H9 (cell line): ENCODE data around the gene ARHGAP15. TPM values are rescaled to one million over a fixed set of nuclear protein-coding genes. Genes with fewer than 3 reads are reported as not detected.

Experiments used
- DNase-seq: peaks from one replicate; pipeline ENCODE4 v3.0.0-alpha.2; 2017
- H2AFZ ChIP-seq: one replicate; pipeline ENCODE4 v1.6.1; 2013; ENCODE audit warnings: mild to moderate bottlenecking, low read length, control low read depth, moderate library complexity
- H2AK5ac ChIP-seq: 2 replicates; pipeline ENCODE4 v1.6.1; 2013; ENCODE audit warnings: low read length, control low read depth, mixed read lengths; ENCODE audit not compliant: insufficient read length
- H2BK120ac ChIP-seq: one replicate; pipeline ENCODE4 v1.6.1; 2013; ENCODE audit warnings: low read depth, mild to moderate bottlenecking, low read length, control low read depth, inconsistent platforms; ENCODE audit not compliant: poor library complexity, severe bottlenecking
- H2BK12ac ChIP-seq: 2 replicates; pipeline ENCODE4 v1.6.1; 2013; ENCODE audit warnings: low read length, control low read depth, mixed read lengths, low read depth; ENCODE audit not compliant: insufficient read length
- H2BK15ac ChIP-seq: 2 replicates; pipeline ENCODE4 v1.6.1; 2013; ENCODE audit warnings: low read depth, low read length, control low read depth
- H2BK20ac ChIP-seq: one replicate; pipeline ENCODE4 v1.6.1; 2013; ENCODE audit warnings: low read depth, mild to moderate bottlenecking, low read length, control low read depth, inconsistent platforms; ENCODE audit not compliant: poor library complexity, severe bottlenecking
- H2BK5ac ChIP-seq: 2 replicates; pipeline ENCODE4 v1.6.1; 2013; ENCODE audit warnings: low read length, control low read depth, mixed read lengths; ENCODE audit not compliant: insufficient read length
- H3K14ac ChIP-seq: 2 replicates; pipeline ENCODE4 v1.6.1; 2013; ENCODE audit warnings: low read length, control low read depth; ENCODE audit not compliant: insufficient read depth
- H3K18ac ChIP-seq: 2 replicates; pipeline ENCODE4 v1.6.1; 2013; ENCODE audit warnings: low read depth, mild to moderate bottlenecking, mixed read lengths, low read length, control low read depth; ENCODE audit not compliant: insufficient read length
- H3K23ac ChIP-seq: 2 replicates; pipeline ENCODE4 v1.6.1; 2013; ENCODE audit warnings: low read length, control low read depth, mixed read lengths, low read depth; ENCODE audit not compliant: insufficient read length
- H3K23me2 ChIP-seq: 2 replicates; pipeline ENCODE4 v1.6.1; 2013; ENCODE audit warnings: low read depth, mild to moderate bottlenecking, mixed read lengths, low read length, control low read depth; ENCODE audit not compliant: insufficient read length, poor library complexity, severe bottlenecking
- H3K27ac ChIP-seq: 2 replicates; pipeline ENCODE4 v1.5.1; 2013; ENCODE audit warnings: low read length, control low read depth, mixed read lengths, low read depth; ENCODE audit not compliant: insufficient read length
- H3K27me3 ChIP-seq: 2 replicates; pipeline ENCODE4 v1.6.1; 2013; ENCODE audit warnings: low read length, control low read depth, inconsistent platforms; ENCODE audit not compliant: insufficient read depth
- H3K4ac ChIP-seq: 2 replicates; pipeline ENCODE4 v1.6.1; 2013; ENCODE audit warnings: low read depth, mild to moderate bottlenecking, control low read depth, inconsistent platforms, low read length, moderate library complexity
- H3K4me1 ChIP-seq: 2 replicates; pipeline ENCODE4 v1.6.1; 2013; ENCODE audit warnings: low read length, control low read depth, inconsistent platforms; ENCODE audit not compliant: insufficient read depth
- H3K4me2 ChIP-seq: 2 replicates; pipeline ENCODE4 v1.6.1; 2013; ENCODE audit warnings: low read length, control low read depth, mixed read lengths; ENCODE audit not compliant: insufficient read length, insufficient read depth
- H3K56ac ChIP-seq: 2 replicates; pipeline ENCODE4 v1.6.1; 2013; ENCODE audit warnings: low read depth, mild to moderate bottlenecking, mixed read lengths, low read length, control low read depth; ENCODE audit not compliant: insufficient read length
- H3K79me1 ChIP-seq: 2 replicates; pipeline ENCODE4 v1.6.1; 2013; ENCODE audit warnings: low read depth, mild to moderate bottlenecking, moderate library complexity, low read length, control low read depth, inconsistent platforms; ENCODE audit not compliant: insufficient read depth, poor library complexity, severe bottlenecking
- H3K79me2 ChIP-seq: 2 replicates; pipeline ENCODE4 v1.6.1; 2013; ENCODE audit warnings: low read length, control low read depth, inconsistent platforms; ENCODE audit not compliant: insufficient read depth
- H3K9ac ChIP-seq: 2 replicates; pipeline ENCODE4 v1.6.1; 2013; ENCODE audit warnings: low read length, control low read depth, mixed read lengths; ENCODE audit not compliant: insufficient read length; ENCODE audit errors: extremely low read depth
- H3K9me3 ChIP-seq: one replicate; pipeline ENCODE4 v1.6.1; 2013; ENCODE audit warnings: low read depth, low read length, inconsistent platforms; ENCODE audit not compliant: control insufficient read depth
- H3T11ph ChIP-seq: one replicate; pipeline ENCODE4 v1.6.1; 2013; ENCODE audit warnings: mild to moderate bottlenecking, low read length, control low read depth, inconsistent platforms
- H4K20me1 ChIP-seq: one replicate; pipeline ENCODE4 v1.6.1; 2013; ENCODE audit not compliant: control insufficient read depth, insufficient read length, insufficient read depth
- H4K5ac ChIP-seq: 2 replicates; pipeline ENCODE4 v1.6.1; 2013; ENCODE audit warnings: low read depth, mild to moderate bottlenecking, mixed read lengths, low read length, control low read depth; ENCODE audit not compliant: insufficient read length
- H4K8ac ChIP-seq: replicated peaks from 2 replicates; pipeline ENCODE4 v1.6.1; 2013; ENCODE audit warnings: low read length, control low read depth, mixed read lengths, low read depth; ENCODE audit not compliant: insufficient read length
- H4K91ac ChIP-seq: 2 replicates; pipeline ENCODE4 v1.6.1; 2013; ENCODE audit warnings: low read depth, mild to moderate bottlenecking, moderate library complexity, mixed read lengths, low read length, control low read depth; ENCODE audit not compliant: insufficient read length
- H3K27ac Mint-ChIP-seq, 3 experiments: 2 replicates in 2 of 3; 3 replicates in 1 of 3; pipeline ENCODE4 v1.8.0; 2020 to 2021; ENCODE audit warnings: mixed read lengths in 3 of 3, mild to moderate bottlenecking in 1 of 3, moderate library complexity in 1 of 3
- H3K27me3 Mint-ChIP-seq: 2 replicates; pipeline ENCODE4 v1.8.0; 2021; ENCODE audit warnings: low read depth, mild to moderate bottlenecking, moderate library complexity, mixed read lengths
- H3K36me3 Mint-ChIP-seq, 3 experiments: 2 replicates in 2 of 3; 3 replicates in 1 of 3; pipeline ENCODE4 v1.8.0; 2020 to 2021; ENCODE audit warnings: low read depth in 3 of 3, mixed read lengths in 3 of 3; ENCODE audit not compliant: insufficient read depth in 1 of 3
- H3K4me1 Mint-ChIP-seq, 2 experiments: 2 replicates each; pipeline ENCODE4 v1.8.0; 2020; ENCODE audit warnings: mixed read lengths in 2 of 2
- H3K4me3 Mint-ChIP-seq, 2 experiments: 2 replicates in 1 of 2; 3 replicates in 1 of 2; pipeline ENCODE4 v1.8.0; 2020 to 2021; ENCODE audit warnings: mild to moderate bottlenecking in 2 of 2, mixed read lengths in 2 of 2, moderate library complexity in 1 of 2
- H3K9me3 Mint-ChIP-seq, 2 experiments: 2 replicates in 1 of 2; 3 replicates in 1 of 2; pipeline ENCODE4 v1.8.0; 2020; ENCODE audit warnings: mild to moderate bottlenecking in 2 of 2, mixed read lengths in 2 of 2, moderate library complexity in 1 of 2
- WGBS: extraction: QIAGEN DNeasy Blood & Tissue Kit; methylation state at CpG from one replicate; pipeline ENCODE4 v1.1.7; 2013; ENCODE audit warnings: missing lambda C conversion rate, low lambda C conversion rate, mixed read lengths; ENCODE audit not compliant: insufficient read length; ENCODE audit errors: extremely low coverage; 5-methylcytosine and 5-hydroxymethylcytosine counted together
- total RNA-seq: library from RNA; stranded (reverse); gene quantifications from 2 replicates; pipeline ENCODE4 v1.2.1, GENCODE V29; 2021
- TF ChIP-seq, protein P1 (sequence below): fragments of 200-600 bp; sonication (generic); conservative IDR thresholded peaks from 3 replicates; pipeline ENCODE4 v1.8.0; 2021; ENCODE audit warnings: antibody characterized with exemption, mild to moderate bottlenecking

The ARHGAP15 gene
- total RNA-seq, 1 experiment from 2014 or later = not detected

DNA sequence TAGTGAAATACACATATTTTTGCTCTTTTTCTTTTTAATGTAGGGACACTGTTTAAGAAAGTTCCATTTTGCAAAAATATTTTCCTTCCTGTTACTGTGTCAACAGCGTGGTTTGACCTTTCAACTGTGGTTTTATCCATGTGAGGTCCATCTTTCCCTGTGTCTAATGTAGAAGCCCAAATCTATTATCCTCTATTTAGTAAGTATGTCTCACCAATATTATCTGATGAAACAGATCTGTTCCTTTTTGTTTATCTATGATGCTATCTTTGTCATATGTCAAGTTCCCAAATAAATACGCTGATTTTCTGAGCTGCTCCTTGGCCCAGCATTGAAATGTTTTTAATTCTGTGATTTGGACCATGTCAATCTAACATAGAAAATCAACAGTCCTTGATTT is 3.5 kb upstream of the ARHGAP15 start:
- Histone ChIP-seq H2AFZ (no peak overlapping the region), H3K23me2 (no peaks in the 10 kb centered on the region), H3K79me2 (no peaks in the 10 kb centered on the region), H2BK15ac (no peak overlapping the region), H3K9me3 (no peaks in the 10 kb centered on the region), H3T11ph (no peak overlapping the region), H3K27ac (no peak overlapping the region), H3K23ac (no peak overlapping the region), H3K4me2 (no peak overlapping the region), H3K18ac (no peak overlapping the region), H3K27me3 (no peaks in the 10 kb centered on the region), H3K14ac (no peak overlapping the region), H4K8ac (no peak overlapping the region), H2BK20ac (no peak overlapping the region), H3K56ac (no peak overlapping the region), H4K5ac (no peak overlapping the region), H3K79me1 (no peaks in the 10 kb centered on the region), H2BK5ac (no peak overlapping the region), H2AK5ac (no peak overlapping the region), H3K4ac (no peak overlapping the region), H4K20me1 (no peaks in the 10 kb centered on the region), H3K9ac (no peak overlapping the region), H2BK12ac (no peak overlapping the region), H4K91ac (no peak overlapping the region), H3K4me1 (no peaks in the 10 kb centered on the region), H2BK120ac (no peak overlapping the region)
- Mint-ChIP-seq H3K27ac (no peak overlapping the region), H3K4me1 (peaks cover 0 to 4% of the 10 kb centered on the region in 2 experiments; a peak in 1 of 4 replicates), H3K27me3 (no peaks in the 10 kb centered on the region), H3K36me3 (no peaks in the 10 kb centered on the region), H3K9me3 (no peaks in the 10 kb centered on the region), H3K4me3 (no peak overlapping the region)
- WGBS = no CpG with 5 or more reads among the region's 2 CpGs
- no peak for DNase-seq
- TF ChIP-seq, protein P1, sequence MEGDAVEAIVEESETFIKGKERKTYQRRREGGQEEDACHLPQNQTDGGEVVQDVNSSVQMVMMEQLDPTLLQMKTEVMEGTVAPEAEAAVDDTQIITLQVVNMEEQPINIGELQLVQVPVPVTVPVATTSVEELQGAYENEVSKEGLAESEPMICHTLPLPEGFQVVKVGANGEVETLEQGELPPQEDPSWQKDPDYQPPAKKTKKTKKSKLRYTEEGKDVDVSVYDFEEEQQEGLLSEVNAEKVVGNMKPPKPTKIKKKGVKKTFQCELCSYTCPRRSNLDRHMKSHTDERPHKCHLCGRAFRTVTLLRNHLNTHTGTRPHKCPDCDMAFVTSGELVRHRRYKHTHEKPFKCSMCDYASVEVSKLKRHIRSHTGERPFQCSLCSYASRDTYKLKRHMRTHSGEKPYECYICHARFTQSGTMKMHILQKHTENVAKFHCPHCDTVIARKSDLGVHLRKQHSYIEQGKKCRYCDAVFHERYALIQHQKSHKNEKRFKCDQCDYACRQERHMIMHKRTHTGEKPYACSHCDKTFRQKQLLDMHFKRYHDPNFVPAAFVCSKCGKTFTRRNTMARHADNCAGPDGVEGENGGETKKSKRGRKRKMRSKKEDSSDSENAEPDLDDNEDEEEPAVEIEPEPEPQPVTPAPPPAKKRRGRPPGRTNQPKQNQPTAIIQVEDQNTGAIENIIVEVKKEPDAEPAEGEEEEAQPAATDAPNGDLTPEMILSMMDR = no peak
